HG03378 (cell line): Measurements from ENCODE around the gene RNF208.
A peak's percentile ranks its signal among the peaks of the same experiment; 100 is the strongest.

Experiments used
- ATAC-seq: cut with Tn5 transposase; IDR thresholded peaks from one replicate; pipeline ENCODE4 v1.9.1; 2021; ENCODE audit warnings: mild to moderate bottlenecking, moderate library complexity; ENCODE audit not compliant: unreplicated experiment

RNF208 gene

GRCh38 chr9:137215196-137215986, 6.6 kb downstream of the RNF208 start:
- ATAC-seq, result no peak

DNA sequence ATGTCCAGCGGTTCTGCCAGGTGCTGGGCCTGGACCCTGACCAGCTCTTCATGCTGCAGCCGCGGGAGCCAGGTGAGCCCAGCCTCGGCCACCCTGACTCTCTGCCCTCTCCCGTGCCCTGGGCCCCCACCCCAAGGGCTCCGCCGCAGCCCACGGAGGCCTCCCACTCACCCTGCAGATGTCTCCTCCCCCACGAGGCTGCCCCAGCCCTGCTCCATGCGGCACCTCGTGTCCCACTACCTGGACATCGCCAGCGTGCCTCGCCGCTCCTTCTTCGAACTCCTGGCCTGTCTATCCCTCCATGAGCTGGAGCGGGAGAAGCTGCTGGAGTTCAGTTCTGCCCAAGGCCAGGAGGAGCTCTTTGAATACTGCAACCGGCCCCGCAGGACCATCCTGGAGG, 7.4 kb downstream of the RNF208 start:
- no peak for ATAC-seq

GRCh38 chr9:137213160-137214060, 8.6 kb downstream of the RNF208 start:
- ATAC-seq, result no peak

DNA sequence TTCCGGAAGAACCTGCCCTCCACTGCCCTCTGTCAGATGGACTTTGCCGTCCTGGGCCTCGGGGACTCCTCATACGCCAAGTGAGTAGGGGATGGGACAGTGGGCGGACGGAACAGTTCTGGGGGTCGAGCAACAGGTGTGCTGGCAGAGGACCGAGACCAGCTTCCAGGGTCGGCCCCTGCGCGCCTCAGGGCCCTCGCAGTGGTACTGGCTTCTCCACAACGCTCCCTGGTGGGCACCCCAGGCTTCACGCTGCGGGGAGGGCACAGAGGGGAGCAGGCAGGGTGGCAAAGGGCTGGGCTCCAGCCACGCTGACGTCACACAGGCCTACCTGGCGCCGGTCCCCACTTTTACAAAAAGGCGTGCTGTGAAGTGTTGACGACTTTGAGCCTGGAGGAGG, 9.5 kb downstream of the RNF208 start:
- no peak for ATAC-seq

GRCh38 chr9:137211532-137211931, 10.5 kb downstream of the RNF208 start:
- ATAC-seq, result no peak

DNA sequence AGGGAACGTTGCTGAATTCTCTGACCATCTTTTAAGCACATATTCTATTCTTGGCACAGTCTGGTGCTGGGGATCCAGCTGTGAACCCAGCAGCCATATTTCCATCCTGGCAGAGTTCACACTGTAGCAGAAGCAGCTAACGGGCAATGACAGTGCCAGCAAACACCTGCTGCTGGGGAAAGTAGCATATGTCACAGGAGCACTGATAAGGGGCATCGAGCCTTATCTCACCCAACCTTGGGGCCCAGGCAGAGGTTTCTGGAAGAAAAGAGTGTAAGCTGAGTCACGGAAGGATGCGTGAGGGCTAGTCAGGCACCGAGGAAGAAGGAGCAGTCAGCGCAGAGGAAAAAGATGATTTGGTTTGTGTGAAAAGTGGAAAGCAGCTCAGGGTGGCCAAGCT, 15.4 kb downstream of the RNF208 start:
- no peak for ATAC-seq

DNA sequence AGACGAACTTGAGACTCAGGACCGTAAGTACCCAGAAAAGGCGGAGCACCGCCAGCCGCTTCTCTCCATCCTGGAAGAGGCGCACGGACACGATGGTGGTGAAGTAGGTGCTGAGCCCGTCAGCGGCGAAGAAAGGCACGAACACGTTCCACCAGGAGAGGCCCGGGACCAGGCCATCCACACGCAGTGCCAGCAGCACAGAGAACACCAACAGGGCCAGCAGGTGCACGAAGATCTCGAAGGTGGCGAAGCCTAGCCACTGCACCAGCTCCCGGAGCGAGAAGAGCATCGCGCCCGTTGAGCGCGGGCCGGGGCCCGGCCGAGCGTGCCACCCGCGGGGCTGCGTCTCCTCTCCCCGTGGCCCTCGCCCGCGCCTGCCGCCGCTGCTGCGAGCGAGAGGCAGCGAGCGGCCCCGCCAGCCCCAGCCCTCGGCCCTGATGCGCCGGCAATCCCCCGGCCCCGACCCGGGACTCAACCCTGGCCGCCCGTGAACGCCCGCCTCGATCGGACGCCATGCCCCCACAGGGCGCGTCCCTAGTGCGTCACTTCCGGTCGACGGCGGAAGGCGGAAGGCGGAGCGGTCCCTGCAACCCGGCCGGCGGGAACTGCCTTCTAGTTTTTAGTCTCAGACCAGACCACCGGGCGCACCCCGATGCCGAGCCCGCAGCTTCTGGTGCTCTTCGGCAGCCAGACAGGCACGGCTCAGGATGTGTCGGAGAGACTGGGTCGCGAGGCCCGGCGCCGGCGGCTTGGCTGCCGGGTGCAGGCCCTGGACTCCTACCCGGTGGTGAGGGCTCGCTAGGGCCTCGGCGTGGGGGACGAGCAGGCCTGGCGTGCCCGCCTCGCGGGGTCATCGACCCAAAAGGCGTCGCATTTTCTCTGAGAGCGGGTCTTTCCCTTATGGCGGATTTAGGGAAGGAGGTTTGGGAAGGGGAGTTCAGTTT, 16.6 kb downstream of the RNF208 start, which contains the start of the genes NDOR1 and TMEM203:
NDOR1 (plus strand) TSS at position 575 of the 944 bp plus-strand sequence; CDS start at position 653, 78 bp downstream.
TMEM203 (minus strand) TSS at position 523 of the 944 bp plus-strand sequence; CDS start at position 289, 234 bp downstream.
- no peak for ATAC-seq

DNA sequence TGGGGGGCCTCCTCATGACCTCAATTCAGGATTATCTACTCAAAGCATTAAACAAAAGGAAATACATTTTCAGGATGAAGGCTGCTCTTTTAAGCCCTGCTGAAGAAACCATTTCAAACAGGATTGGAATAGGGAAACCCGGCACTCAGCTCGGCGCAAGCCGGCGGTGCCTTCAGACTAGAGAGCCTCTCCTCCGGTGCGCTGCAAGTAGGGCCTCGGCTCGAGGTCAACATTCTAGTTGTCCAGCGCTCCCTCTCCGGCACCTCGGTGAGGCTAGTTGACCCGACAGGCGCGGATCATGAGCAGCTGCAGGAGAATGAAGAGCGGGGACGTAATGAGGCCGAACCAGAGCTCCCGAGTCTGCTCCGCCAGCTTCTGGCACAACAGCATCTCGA, 17.3 kb downstream of the RNF208 start:
- no peak for ATAC-seq

GRCh38 chr9:137202966-137203365, 19.1 kb downstream of the RNF208 start:
- ATAC-seq, result no peak

DNA sequence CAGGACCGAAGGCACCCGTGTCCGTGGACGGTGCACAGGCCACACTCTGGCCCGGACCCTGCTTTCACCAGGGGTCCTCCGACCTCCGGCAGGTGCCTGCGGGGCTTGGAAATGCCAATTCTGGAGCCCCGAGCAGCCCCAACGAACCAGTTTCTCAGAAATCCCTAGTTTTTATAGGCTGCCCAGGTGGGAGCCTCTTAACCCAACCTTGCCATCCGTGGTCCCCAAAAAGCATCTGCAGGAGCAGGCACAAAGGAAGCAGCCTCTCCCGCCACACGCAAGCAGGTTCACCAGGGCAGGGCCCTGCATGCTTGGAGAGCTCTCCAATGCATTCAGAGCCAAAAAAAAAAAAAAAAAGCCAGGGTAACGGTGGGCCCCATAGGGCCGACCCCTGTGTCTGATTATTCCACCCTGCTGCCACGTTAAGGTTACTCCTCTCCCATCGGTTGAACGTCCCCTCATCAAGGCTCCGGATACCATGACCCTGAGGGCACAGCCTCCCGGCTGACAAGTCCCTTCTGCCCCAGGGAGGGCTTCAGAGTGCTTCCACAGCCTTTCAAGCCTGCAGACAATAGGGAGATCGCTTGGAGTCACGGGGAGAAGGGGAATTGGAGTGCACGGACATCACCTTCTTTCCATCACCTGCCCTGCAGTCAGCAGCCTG, 20.7 kb downstream of the RNF208 start:
- no peak for ATAC-seq

GRCh38 chr9:137200311-137201204, 21.5 kb downstream of the RNF208 start, which contains the start of gene TPRN:
TPRN (minus strand) TSS chr9:137200741; CDS start chr9:137200711, 30 bp downstream.
- peak; percentile 82 for ATAC-seq

- ATAC-seq, result no peak
These were observed 22.5 kb downstream of the RNF208 start for GRCh38 chr9:137199411-137200121.

GRCh38 chr9:137198902-137199283, 23.1 kb downstream of the RNF208 start:
- ATAC-seq, result no peak

DNA sequence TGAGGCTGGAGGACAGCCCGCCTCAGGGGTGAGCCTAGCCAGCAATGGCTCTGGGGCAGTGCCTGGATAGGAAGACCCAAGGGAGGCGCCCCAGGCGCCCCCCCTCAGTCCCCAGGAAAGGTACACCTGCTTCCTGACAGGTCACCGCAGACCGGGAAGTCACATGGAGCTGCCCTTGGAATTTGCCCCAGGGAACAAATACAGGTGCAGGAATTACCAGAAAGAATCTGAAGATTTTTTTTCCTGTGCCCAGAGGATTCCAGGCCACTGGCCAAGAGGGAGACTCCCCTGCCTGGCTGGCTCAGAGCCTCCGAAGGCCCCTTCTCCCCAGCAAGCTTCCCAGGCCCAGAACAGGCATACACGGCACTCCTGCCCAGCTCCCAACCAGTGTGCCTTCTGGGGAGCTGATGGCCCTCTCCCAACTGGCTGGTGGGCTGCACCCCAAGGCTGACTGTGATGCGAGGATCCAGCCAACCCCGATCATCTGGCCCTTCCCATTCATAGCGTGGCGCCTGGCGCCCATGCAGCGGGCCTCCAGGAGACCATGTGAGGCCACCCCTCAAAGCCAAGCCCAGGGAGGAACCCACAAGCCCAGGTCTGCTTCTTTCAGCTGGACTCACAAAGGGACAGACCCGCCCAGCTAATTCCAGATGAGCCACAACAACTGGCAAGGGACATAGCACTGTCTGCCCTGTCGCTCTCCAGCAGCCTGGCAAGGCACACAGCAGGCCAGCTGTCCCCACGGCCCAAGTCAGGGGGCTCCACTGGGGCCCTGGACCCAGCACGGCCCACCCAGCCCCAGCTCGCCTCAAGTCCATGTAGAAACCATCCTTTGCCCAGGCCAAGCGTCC, 23.8 kb downstream of the RNF208 start:
- no peak for ATAC-seq

DNA sequence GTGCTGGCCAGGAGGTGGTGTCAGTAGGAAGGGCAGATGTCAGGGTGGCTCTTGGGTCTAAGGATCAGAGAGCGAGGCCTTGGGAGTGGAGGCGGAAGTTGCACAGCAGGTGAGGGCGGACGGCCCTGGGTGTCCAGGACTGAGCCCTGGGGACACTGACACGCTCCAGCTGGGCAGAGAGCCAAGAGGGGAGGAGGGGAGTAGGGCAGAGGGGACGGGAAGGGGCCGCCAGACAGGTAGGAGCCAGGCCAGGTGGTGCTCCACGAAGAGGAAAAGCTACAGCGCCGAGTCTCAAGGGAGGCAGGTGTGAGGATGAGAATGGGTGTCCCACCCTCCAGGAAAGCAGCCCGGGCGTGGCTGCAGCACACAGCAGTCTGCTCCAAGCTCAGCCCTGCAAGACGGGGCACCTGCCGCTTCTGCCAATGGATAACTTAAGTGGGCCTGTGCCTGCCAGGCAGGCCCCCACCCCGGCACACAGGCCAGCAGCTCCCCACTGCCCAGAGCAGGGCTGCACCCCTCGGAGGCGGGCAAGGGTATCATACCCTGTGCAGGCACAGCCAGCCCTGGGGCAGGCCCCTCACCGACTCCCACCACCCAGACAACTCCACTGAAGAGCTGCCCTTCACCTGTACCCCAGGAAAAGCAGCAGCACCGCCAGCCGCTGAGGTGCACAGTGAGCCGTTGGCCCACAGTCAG, 26.4 kb downstream of the RNF208 start:
- no peak for ATAC-seq

DNA sequence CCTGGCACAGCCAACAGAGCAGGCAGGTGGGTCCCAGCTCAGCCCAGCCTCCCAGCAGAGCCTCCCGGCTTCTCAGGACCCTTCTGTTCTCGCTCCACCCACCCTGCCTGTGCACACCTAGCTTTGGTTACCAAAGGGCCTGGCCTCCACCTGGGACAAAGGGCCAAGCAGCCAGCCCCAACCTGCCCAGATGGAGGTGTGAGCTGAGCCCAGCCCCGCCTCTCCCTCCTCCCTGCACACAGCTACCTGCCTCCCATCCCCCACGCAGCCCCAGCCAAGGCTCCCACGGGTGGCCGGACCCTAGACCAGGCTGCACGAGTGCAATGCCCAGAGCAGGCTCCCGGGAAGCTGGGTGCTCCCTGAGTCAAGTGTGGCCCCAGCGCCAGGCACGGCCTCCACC, 27.1 kb downstream of the RNF208 start:
- no peak for ATAC-seq

DNA sequence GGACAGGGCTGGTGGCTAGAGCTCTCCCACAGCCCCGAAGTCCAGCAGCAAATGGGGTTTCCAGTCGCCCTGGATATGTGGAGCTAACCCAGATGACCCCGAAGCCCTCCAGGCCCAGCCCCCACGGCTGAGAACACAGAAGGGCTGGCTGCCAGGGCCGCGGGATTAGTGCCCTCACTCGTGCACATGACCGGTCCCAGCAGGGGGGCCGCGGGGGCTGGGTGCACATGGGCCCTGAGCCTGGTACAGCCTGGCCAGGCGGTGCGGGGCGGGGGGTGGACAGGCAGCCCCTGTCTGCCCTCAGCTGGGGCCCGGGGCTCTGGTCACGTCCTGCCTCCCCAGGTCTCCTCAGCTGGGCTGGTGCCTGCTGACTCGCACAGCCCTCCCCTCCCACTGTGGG, 27.7 kb downstream of the RNF208 start:
- ATAC-seq, result no peak
